Endothelial cell of umbilical vein (primary cell): ENCODE measurements around the gene TTLL11. TPM values are rescaled to one million over a fixed set of nuclear protein-coding genes. Genes with fewer than 3 reads are reported as not detected.

ENCODE experiments used
- BruUV-seq: library from RNA; stranded (reverse); fragments of 400-500 nt; replicated peaks from 2 replicates; lab custom pipeline; 2021; lab: Mats Ljungman, UMichigan
- CTCF ChIA-PET: fragments of 300-600, 350-600 bp; sonication (Branson Sonifier 250); formaldehyde crosslinking; loops from one replicate; lab custom pipeline; 2021; ENCODE audit warnings: antibody characterized with exemption, inconsistent platforms; lab: Charles Lee
- POLR2A ChIA-PET: fragments of 300-600, 350-600 bp; sonication (Branson Sonifier 250); formaldehyde crosslinking; loops from one replicate; lab custom pipeline; 2021; ENCODE audit warnings: antibody characterized with exemption, inconsistent platforms; lab: Charles Lee
- DNase-seq: peaks from one replicate; pipeline ENCODE4 v3.0.0-alpha.2; 2011; ENCODE audit warnings: low read depth, low spot score
- FAIRE-seq: peaks from 2 replicates; lab custom pipeline; 2011; peaks lifted over from hg19 to GRCh38; lab: Jason Lieb, UNC
- H2AFZ ChIP-seq: 2 replicates; pipeline ENCODE4 v1.6.0; 2012; ENCODE audit warnings: low read depth, low read length, control low read depth, inconsistent platforms
- H3K27ac ChIP-seq: 2 replicates; pipeline ENCODE4 v1.5.1; 2011; ENCODE audit warnings: low read depth, mild to moderate bottlenecking, control low read depth, low read length, moderate library complexity; ENCODE audit not compliant: insufficient read depth
- H3K27me3 ChIP-seq, 2 experiments: 2 replicates each; pipeline versions ENCODE4 v1.6.0 to v1.6.1; 2011; ENCODE audit warnings: low read length in 2 of 2, mixed read lengths in 1 of 2; ENCODE audit not compliant: control insufficient read depth in 2 of 2, insufficient read depth in 2 of 2
- H3K36me3 ChIP-seq, 2 experiments: 2 replicates in 1 of 2; 3 replicates in 1 of 2; pipeline ENCODE4 v1.5.1; 2011; ENCODE audit warnings: low read length in 2 of 2, mild to moderate bottlenecking in 1 of 2, moderate library complexity in 1 of 2; ENCODE audit not compliant: control insufficient read depth in 2 of 2, insufficient read depth in 2 of 2; ENCODE audit errors: extremely low read depth in 1 of 2
- H3K4me1 ChIP-seq: 3 replicates; pipeline ENCODE4 v1.5.1; 2011; ENCODE audit warnings: mild to moderate bottlenecking, low read length; ENCODE audit not compliant: control insufficient read depth, insufficient read depth; ENCODE audit errors: extremely low read depth
- H3K4me2 ChIP-seq: 2 replicates; pipeline ENCODE4 v1.6.1; 2011; ENCODE audit warnings: low read length, control low read depth, mixed read lengths; ENCODE audit not compliant: insufficient read depth
- H3K4me3 ChIP-seq, 3 experiments: fragments of 200-600 bp in 1 of 3; sonication (generic), shearing (Covaris generic) in 1 of 3; replicated peaks in 1 of 3; 2 replicates each; pipeline ENCODE4 v1.5.1; 2011 to 2016; ENCODE audit warnings: control low read depth in 3 of 3, low read length in 3 of 3, mild to moderate bottlenecking in 2 of 3, inconsistent platforms in 1 of 3, low read depth in 1 of 3, moderate library complexity in 1 of 3; ENCODE audit not compliant: insufficient read depth in 1 of 3
- H3K79me2 ChIP-seq: 2 replicates; pipeline ENCODE4 v1.6.0; 2012; ENCODE audit warnings: low read length, inconsistent platforms; ENCODE audit not compliant: control insufficient read depth, insufficient read depth
- H3K9ac ChIP-seq: replicated peaks from 2 replicates; pipeline ENCODE3; 2011; ENCODE audit warnings: low read length, control low read depth; ENCODE audit not compliant: insufficient read depth; ENCODE audit errors: extremely low read depth
- H3K9me1 ChIP-seq: replicated peaks from 3 replicates; pipeline ENCODE4 v1.6.0; 2011; ENCODE audit warnings: mild to moderate bottlenecking, low read length; ENCODE audit not compliant: control insufficient read depth, insufficient read depth; ENCODE audit errors: extremely low read depth
- H3K9me3 ChIP-seq: replicated peaks from 2 replicates; pipeline ENCODE4 v1.5.1; 2012; ENCODE audit warnings: low read length, inconsistent platforms; ENCODE audit not compliant: control insufficient read depth, insufficient read depth
- H4K20me1 ChIP-seq: replicated peaks from 2 replicates; pipeline ENCODE3; 2011; ENCODE audit warnings: mild to moderate bottlenecking, low read length; ENCODE audit not compliant: control insufficient read depth, insufficient read depth; ENCODE audit errors: extremely low read depth
- CTCF ChIP-seq, 2 donors: IDR thresholded peaks; 1 replicate in 1 of 2; 2 replicates in 1 of 2; pipeline ENCODE4 v1.5.1; 2011; ENCODE audit warnings: low read length in 2 of 2, mild to moderate bottlenecking in 2 of 2, moderate library complexity in 2 of 2, control low read depth in 1 of 2, inconsistent platforms in 1 of 2, low read depth in 1 of 2; ENCODE audit not compliant: insufficient read depth in 1 of 2; ENCODE audit errors: extremely low read depth in 1 of 2
- EZH2 ChIP-seq: IDR thresholded peaks from 2 replicates; pipeline ENCODE4 v1.6.1; 2012; ENCODE audit warnings: borderline replicate concordance, low read depth, mild to moderate bottlenecking, moderate library complexity, low read length, inconsistent platforms; ENCODE audit not compliant: severe bottlenecking
- FOS ChIP-seq: IDR thresholded peaks from 2 replicates; pipeline ENCODE4 v1.6.1; 2011; ENCODE audit warnings: mild to moderate bottlenecking, low read length, moderate library complexity, borderline replicate concordance; ENCODE audit not compliant: insufficient read depth
- GATA2 ChIP-seq: IDR thresholded peaks from 2 replicates; pipeline ENCODE4 v1.7.0; 2011; ENCODE audit warnings: low read depth, mild to moderate bottlenecking, moderate library complexity, mixed read lengths, low read length; ENCODE audit not compliant: insufficient read length, insufficient read depth
- JUN ChIP-seq: IDR thresholded peaks from 2 replicates; pipeline ENCODE4 v1.6.1; 2011; ENCODE audit warnings: borderline replicate concordance, low read depth; ENCODE audit not compliant: insufficient read length, insufficient read depth
- MAX ChIP-seq: IDR thresholded peaks from 2 replicates; pipeline ENCODE4 v1.6.1; 2011; ENCODE audit not compliant: insufficient read depth, insufficient read length
- MYC ChIP-seq: IDR thresholded peaks from one replicate; pipeline ENCODE4 v1.6.1; 2011; ENCODE audit warnings: mild to moderate bottlenecking, low read depth, low read length
- POLR2A ChIP-seq: IDR thresholded peaks from 2 replicates; pipeline ENCODE4 v1.6.1; 2012; ENCODE audit warnings: low read depth, mild to moderate bottlenecking, control low read depth, low read length
- POLR2AphosphoS5 ChIP-seq: IDR thresholded peaks from 2 replicates; pipeline ENCODE4 v1.6.1; 2012; ENCODE audit warnings: low read depth, mild to moderate bottlenecking, control low read depth, low read length, moderate library complexity; ENCODE audit not compliant: insufficient read depth
- dilution Hi-C: fragments of 300-500 bp; cut with MboI; formaldehyde crosslinking; loops from one replicate; pipeline ENCODE4 v1.15.0; 2019; ENCODE audit warnings: low sequenced_read_pairs; ENCODE audit not compliant: extremely low pct_ligation_motif_present
- intact Hi-C: fragments of 100-400 bp; cut with micrococcal nuclease; formaldehyde crosslinking; loops from one replicate; pipeline ENCODE4 v1.10.0; 2022
- polyA plus RNA-seq, 4 experiments: library from polyadenylated mRNA; depleted of rRNA in 3 of 4; stranded (reverse) in 3 of 4; unstranded in 1 of 4; fragments of >200 nt; gene quantifications; 2 replicates each; pipeline versions ENCODE4 v1.2.1 to v1.2.3, GENCODE V29; 2011 to 2012; ENCODE audit warnings: missing spikeins in 1 of 4
- total RNA-seq: library from RNA; stranded (reverse); gene quantifications from 2 replicates; pipeline ENCODE4 v1.2.3, GENCODE V29; 2021

The TTLL11 gene
- total and polyA plus RNA-seq, 2 donors (not counting 3 experiments of a cell fraction or from before 2014, with no cell fraction given) = 4.9 to 5.1 TPM

GRCh38 chr9:121868626-121869025 is 224.5 kb downstream of the TTLL11 start:
- ChIA-PET POLR2A (no interaction called here), CTCF (interaction anchor here (0.7 kb wide), 1 partner anchor 16 kb away, joined by 3 read pairs; no protein-coding TSS in a partner anchor)
- intact Hi-C loops = no loop called here
- no peaks in the 10 kb centered on the region for H3K4me1 ChIP-seq
- no peak overlapping the region for H2AFZ ChIP-seq
- H3K79me2 ChIP-seq = no peaks in the 10 kb centered on the region
- H3K36me3 ChIP-seq = no peaks in the 10 kb centered on the region
- no peaks in the 10 kb centered on the region for H4K20me1 ChIP-seq
- H3K4me3 ChIP-seq = no peak overlapping the region
- no peak for DNase-seq
- no peaks in the 10 kb centered on the region for H3K27me3 ChIP-seq
- no peak overlapping the region for H3K9ac ChIP-seq
- BruUV-seq = no TSS peak
- no peaks in the 10 kb centered on the region for H3K9me1 ChIP-seq
- no peaks in the 10 kb centered on the region for H3K9me3 ChIP-seq
- dilution Hi-C loops = no loop called here
- no peak overlapping the region for H3K4me2 ChIP-seq
- TF ChIP-seq JUN = no peak
- TF ChIP-seq POLR2AphosphoS5 = no peak
- no peak for TF ChIP-seq CTCF (IDR thresholded peaks at IDR 0.05; ENCODE audit: extremely low read depth in 1 of 2, insufficient read depth in 1 of 2, low read depth in 1 of 2, low read length in 2 of 2)
- no peak for TF ChIP-seq EZH2
- TF ChIP-seq MYC = no peak
- no peak for TF ChIP-seq FOS
- TF ChIP-seq POLR2A = no peak
- no peak for TF ChIP-seq MAX
- no peak for TF ChIP-seq GATA2
- no peak overlapping the region for H3K27ac ChIP-seq
- no peak for FAIRE-seq
